ENCODE measurements around the gene LPP. TPM values are rescaled to one million over a fixed set of nuclear protein-coding genes. Genes with fewer than 3 reads are reported as not detected.
"Not testable (repeated sequence)": the region's sequence is repeated elsewhere in the genome, so short reads cannot be mapped to it uniquely, and the experiment has no call there.

The LPP gene
- polyA plus RNA-seq, 1 experiment: 60.0 TPM

DNA sequence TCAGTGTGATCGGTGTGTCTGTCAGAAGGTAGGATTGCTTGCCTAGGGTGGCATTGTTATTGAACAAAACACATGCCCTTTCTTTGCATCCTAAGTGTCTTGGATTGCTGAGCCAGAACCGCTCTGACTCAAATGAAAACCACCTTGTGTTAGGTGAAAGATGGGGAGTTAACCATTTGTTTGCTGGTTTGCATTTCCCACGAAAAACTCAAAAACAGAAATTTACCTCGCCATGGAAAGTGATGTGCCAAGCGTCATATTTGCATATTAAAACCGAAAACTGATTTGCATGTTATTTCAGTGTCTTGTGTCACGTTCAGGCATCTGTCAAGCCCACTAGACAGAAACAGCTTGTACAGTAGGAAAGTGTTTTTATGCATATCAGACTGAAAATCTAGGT is 543.2 kb downstream of the LPP start:
- ChIA-PET CTCF (no interaction called here), POLR2A (no interaction called here)
- H3K4me3 ChIP-seq (ENCODE audit: low read depth, low read length): no peak overlapping the region
- TF ChIP-seq CTCF (IDR thresholded peaks at IDR 0.05; ENCODE audit: insufficient read depth, low read depth, low read length): no peak
- H3K27me3 ChIP-seq (ENCODE audit: control insufficient read depth, insufficient read depth, low read length): no peaks in the 10 kb centered on the region
- H3K36me3 ChIP-seq (ENCODE audit: control insufficient read depth, insufficient read depth, low read length): no peaks in the 10 kb centered on the region
- DNase-seq (ENCODE audit: low read depth): no peak

- no peaks in the 10 kb centered on the region for H3K36me3 ChIP-seq (ENCODE audit: control insufficient read depth, insufficient read depth, low read length)
- TF ChIP-seq CTCF (IDR thresholded peaks at IDR 0.05; ENCODE audit: insufficient read depth, low read depth, low read length): no peak
- POLR2A ChIA-PET: no interaction called here
- DNase-seq (ENCODE audit: low read depth): no peak
- CTCF ChIA-PET: interaction anchor here (1.0 kb wide), 1 partner anchor 12 kb away, joined by 3 read pairs; no protein-coding TSS in a partner anchor
- H3K4me3 ChIP-seq (ENCODE audit: low read depth, low read length): no peak overlapping the region
- H3K27me3 ChIP-seq (ENCODE audit: control insufficient read depth, insufficient read depth, low read length): no peaks in the 10 kb centered on the region
Measured at GRCh38 chr3:188698436-188698835, 544.5 kb downstream of the LPP start.

- DNase-seq (ENCODE audit: low read depth): no peak
- TF ChIP-seq CTCF (IDR thresholded peaks at IDR 0.05; ENCODE audit: insufficient read depth, low read depth, low read length): no peak
- POLR2A ChIA-PET: no interaction called here
- no peaks in the 10 kb centered on the region for H3K27me3 ChIP-seq (ENCODE audit: control insufficient read depth, insufficient read depth, low read length)
- CTCF ChIA-PET: no interaction called here
- no peak overlapping the region for H3K4me3 ChIP-seq (ENCODE audit: low read depth, low read length)
- H3K36me3 ChIP-seq (ENCODE audit: control insufficient read depth, insufficient read depth, low read length): no peaks in the 10 kb centered on the region
Measured at GRCh38 chr3:188700501-188700900, 546.5 kb downstream of the LPP start.

DNA sequence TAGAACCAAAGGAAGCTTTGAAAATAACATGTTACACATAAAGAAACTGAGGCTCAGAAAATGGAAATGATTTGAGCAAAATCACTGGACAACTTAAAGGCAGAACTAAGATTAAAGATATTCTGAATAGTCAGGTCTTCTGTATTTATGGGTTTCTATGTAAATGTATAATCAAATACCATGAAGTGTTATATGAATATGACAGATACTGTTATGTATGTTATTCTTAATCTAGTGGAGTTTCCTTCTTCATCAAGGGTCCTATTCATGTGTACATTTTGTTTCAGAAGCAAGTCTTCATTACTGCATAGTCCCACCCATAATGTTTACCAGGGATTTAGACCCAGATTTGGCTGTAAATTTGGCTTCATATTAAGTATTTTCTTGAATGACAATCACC is 547.0 kb downstream of the LPP start:
- ChIA-PET POLR2A (no interaction called here), CTCF (no interaction called here)
- no peak for TF ChIP-seq CTCF (IDR thresholded peaks at IDR 0.05; ENCODE audit: insufficient read depth, low read depth, low read length)
- no peaks in the 10 kb centered on the region for H3K36me3 ChIP-seq (ENCODE audit: control insufficient read depth, insufficient read depth, low read length)
- no peaks in the 10 kb centered on the region for H3K27me3 ChIP-seq (ENCODE audit: control insufficient read depth, insufficient read depth, low read length)
- no peak for DNase-seq (ENCODE audit: low read depth)
- H3K4me3 ChIP-seq (ENCODE audit: low read depth, low read length): no peak overlapping the region

DNA sequence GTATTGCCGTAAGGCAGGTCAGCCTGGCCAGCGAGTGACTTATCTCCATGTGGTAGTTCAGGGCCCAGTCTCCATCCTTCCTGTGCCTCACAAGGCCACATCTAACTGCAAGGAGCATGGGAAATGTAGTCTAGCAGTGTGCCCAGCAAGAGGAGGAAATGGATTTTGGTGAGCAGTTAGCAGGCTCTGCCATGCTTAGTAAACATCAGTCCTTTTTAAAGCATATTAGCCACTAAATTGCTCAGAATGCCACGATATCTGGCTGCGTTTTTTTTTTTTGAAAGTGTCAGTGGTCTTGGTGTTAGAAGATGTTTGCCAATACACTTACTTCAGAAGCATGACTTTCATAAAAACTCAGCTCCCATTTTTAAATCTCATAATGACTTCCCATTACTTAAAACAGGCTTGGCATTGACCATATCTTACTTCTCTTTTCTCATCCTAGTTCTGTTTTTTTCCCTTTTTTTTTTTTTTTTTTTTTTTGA is 547.6 kb downstream of the LPP start:
- DNase-seq (ENCODE audit: low read depth): no peak
- CTCF ChIA-PET: no interaction called here
- no peak for TF ChIP-seq CTCF (IDR thresholded peaks at IDR 0.05; ENCODE audit: insufficient read depth, low read depth, low read length)
- Histone ChIP-seq H3K4me3 (ENCODE audit: low read depth, low read length) (no peak overlapping the region), H3K27me3 (ENCODE audit: control insufficient read depth, insufficient read depth, low read length) (no peaks in the 10 kb centered on the region), H3K36me3 (ENCODE audit: control insufficient read depth, insufficient read depth, low read length) (no peaks in the 10 kb centered on the region)
- POLR2A ChIA-PET: no interaction called here

GRCh38 chr3:188702028-188702427 is 548.1 kb downstream of the LPP start:
- H3K36me3 ChIP-seq (ENCODE audit: control insufficient read depth, insufficient read depth, low read length); H3K27me3 ChIP-seq (ENCODE audit: control insufficient read depth, insufficient read depth, low read length); H3K4me3 ChIP-seq (ENCODE audit: low read depth, low read length); CTCF ChIA-PET; POLR2A ChIA-PET; DNase-seq (ENCODE audit: low read depth): not testable (repeated sequence)
